B cell (primary cell): Measurements from ENCODE around the gene DIP2B. TPM values are rescaled to one million over a fixed set of nuclear protein-coding genes. Genes with fewer than 3 reads are reported as not detected.

Source experiments
- ATAC-seq: fragments of 200-7000 bp; cut with Tn5 transposase; one replicate; pipeline ENCODE4 v1.10.0; 2021; ENCODE audit warnings: low read depth, mild to moderate bottlenecking, moderate number of reproducible peaks, moderate library complexity
- CTCF ChIA-PET: fragments of 350-600 bp; sonication (Branson Sonifier 250); formaldehyde crosslinking; loops from one replicate; lab custom pipeline; 2021; ENCODE audit warnings: antibody characterized with exemption, inconsistent platforms; lab: Charles Lee
- POLR2A ChIA-PET: fragments of 350-600 bp; sonication (Branson Sonifier 250); formaldehyde crosslinking; loops from one replicate; lab custom pipeline; 2021; ENCODE audit warnings: antibody characterized with exemption; lab: Charles Lee
- DNase-seq: peaks from one replicate; pipeline ENCODE4 v3.0.0; 2013
- H2AFZ ChIP-seq: 2 replicates; pipeline ENCODE4 v1.6.1; 2012; ENCODE audit warnings: mild to moderate bottlenecking, low read depth, low read length; ENCODE audit not compliant: insufficient read depth, poor library complexity, severe bottlenecking
- H3K27ac ChIP-seq, 2 donors: 1 replicate in 1 of 2; 2 replicates in 1 of 2; pipeline ENCODE4 v1.5.1; 2012 to 2013; ENCODE audit warnings: low read length in 2 of 2, mild to moderate bottlenecking in 2 of 2, moderate library complexity in 1 of 2
- H3K27me3 ChIP-seq, 4 experiments: fragments of 200-600 bp in 1 of 4; sonication (generic) in 1 of 4; replicated peaks in 1 of 4; 1 replicate in 2 of 4; 2 replicates in 2 of 4; pipeline versions ENCODE4 v1.6.1 to v1.7.0; 2013 to 2016; ENCODE audit warnings: low read length in 3 of 4, mild to moderate bottlenecking in 2 of 4, mixed read lengths in 1 of 4, moderate library complexity in 1 of 4; ENCODE audit not compliant: insufficient read depth in 4 of 4, control insufficient read depth in 3 of 4; ENCODE audit errors: control extremely low read depth in 1 of 4
- H3K36me3 ChIP-seq, 2 experiments: replicated peaks in 1 of 2; 1 replicate in 1 of 2; 2 replicates in 1 of 2; pipeline versions ENCODE4 v1.6.1 to v1.7.1; 2013; ENCODE audit warnings: low read length in 1 of 2; ENCODE audit not compliant: insufficient read depth in 2 of 2, control insufficient read depth in 1 of 2; ENCODE audit errors: control extremely low read depth in 1 of 2, extremely low read depth in 1 of 2
- H3K4me1 ChIP-seq, 2 donors: fragments of 200-600 bp in 1 of 2; sonication (generic) in 1 of 2; 1 replicate in 1 of 2; 2 replicates in 1 of 2; pipeline versions ENCODE4 v1.5.1 to v1.6.1; 2013 to 2017; ENCODE audit warnings: low read length in 2 of 2; ENCODE audit not compliant: control insufficient read depth in 2 of 2, insufficient read depth in 2 of 2
- H3K4me2 ChIP-seq: replicated peaks from 2 replicates; pipeline ENCODE3; 2012; ENCODE audit warnings: mild to moderate bottlenecking, low read depth, low read length; ENCODE audit not compliant: poor library complexity, severe bottlenecking
- H3K4me3 ChIP-seq, 5 experiments: fragments of 200-600 bp in 1 of 5; sonication (generic) in 1 of 5; 1 replicate in 3 of 5; 2 replicates in 2 of 5; pipeline versions ENCODE4 v1.5.1 to v1.7.0; 2011 to 2016; ENCODE audit warnings: low read length in 4 of 5, mild to moderate bottlenecking in 4 of 5, low read depth in 2 of 5, control low read depth in 1 of 5, moderate library complexity in 1 of 5; ENCODE audit not compliant: insufficient read depth in 1 of 5; ENCODE audit errors: control extremely low read depth in 1 of 5, extremely low read depth in 1 of 5
- H3K79me2 ChIP-seq: fragments of 200-600 bp; sonication (generic); one replicate; pipeline ENCODE4 v1.6.0; 2016; ENCODE audit warnings: low read length; ENCODE audit not compliant: control insufficient read depth, insufficient read depth
- H3K9ac ChIP-seq: fragments of 200-600 bp; sonication (generic); 2 replicates; pipeline ENCODE4 v1.6.1; 2017; ENCODE audit warnings: mild to moderate bottlenecking, low read length, moderate library complexity
- H3K9me3 ChIP-seq, 3 donors: one replicate each; pipeline versions ENCODE4 v1.6.1 to v1.7.1; 2013; ENCODE audit warnings: low read length in 2 of 3; ENCODE audit not compliant: control insufficient read depth in 2 of 3, insufficient read depth in 1 of 3; ENCODE audit errors: control extremely low read depth in 1 of 3
- H4K20me1 ChIP-seq: 2 replicates; pipeline ENCODE4 v1.6.0; 2012; ENCODE audit warnings: mild to moderate bottlenecking, low read length; ENCODE audit not compliant: insufficient read depth, control insufficient read depth, poor library complexity, severe bottlenecking
- H3K27ac Mint-ChIP-seq: one replicate; pipeline ENCODE4 v1.8.0; 2021; ENCODE audit warnings: mixed read lengths
- H3K27me3 Mint-ChIP-seq: one replicate; pipeline ENCODE4 v1.8.0; 2021; ENCODE audit warnings: mixed read lengths
- H3K4me1 Mint-ChIP-seq: one replicate; pipeline ENCODE4 v1.8.0; 2021; ENCODE audit warnings: mixed read lengths
- H3K4me3 Mint-ChIP-seq: one replicate; pipeline ENCODE4 v1.8.0; 2021; ENCODE audit warnings: mixed read lengths
- H3K9me3 Mint-ChIP-seq: one replicate; pipeline ENCODE4 v1.8.0; 2022; ENCODE audit warnings: mixed read lengths; ENCODE audit not compliant: insufficient read depth
- CTCF ChIP-seq: fragments of 200-600 bp; IDR thresholded peaks from one replicate; pipeline ENCODE4 v1.8.0; 2022; ENCODE audit warnings: antibody characterized with exemption, mild to moderate bottlenecking
- EZH2 ChIP-seq: IDR thresholded peaks from 2 replicates; pipeline ENCODE4 v1.6.1; 2012; ENCODE audit warnings: borderline replicate concordance, low read depth, mild to moderate bottlenecking, moderate library complexity, low read length; ENCODE audit not compliant: insufficient read depth, poor library complexity, severe bottlenecking
- WGBS: methylation state at CpG from one replicate; pipeline ENCODE4 v1.1.5; 2013; ENCODE audit warnings: missing lambda C conversion rate; ENCODE audit not compliant: insufficient coverage; 5-methylcytosine and 5-hydroxymethylcytosine counted together
- intact Hi-C: fragments of 100-400 bp; cut with micrococcal nuclease; formaldehyde crosslinking; loops from one replicate; pipeline ENCODE4 v1.10.0; 2022
- polyA plus RNA-seq: library from polyadenylated mRNA; depleted of rRNA; stranded (reverse); fragments of >200 nt; gene quantifications from 2 replicates; pipeline ENCODE4 v1.2.3, GENCODE V29; 2012
- total RNA-seq, 2 donors: library from RNA; stranded (reverse); fragments of 120-200 nt in 1 of 2; gene quantifications; 1 replicate in 1 of 2; 2 replicates in 1 of 2; pipeline versions ENCODE4 v1.2.3 to v1.2.4, GENCODE V29; 2013 to 2022

Gene DIP2B
- total and polyA plus RNA-seq, 2 donors (not counting 1 experiment from before 2014, with no cell fraction given) = 16.4 to 38.8 TPM

- H3K4me3 Mint-ChIP-seq = no peak overlapping the region
Measured at GRCh38 chr12:50600364-50600763, 95.6 kb downstream of the DIP2B start.

More at GRCh38 chr12:50600364-50600763, 95.6 kb downstream of the DIP2B start:
- ChIA-PET CTCF (interaction anchor here (1.6 kb wide), 1 partner anchor 38 kb away, joined by 4 read pairs; no protein-coding TSS in a partner anchor), POLR2A (interaction anchor here (0.5 kb wide), 1 partner anchor 75 kb away, joined by 5 read pairs; no protein-coding TSS in a partner anchor)
- no peaks in the 10 kb centered on the region for H3K9me3 ChIP-seq
- H3K27me3 Mint-ChIP-seq = no peaks in the 10 kb centered on the region
- H3K4me3 ChIP-seq = no peak overlapping the region
- H3K9me3 Mint-ChIP-seq = no peaks in the 10 kb centered on the region
- H3K4me1 ChIP-seq = peaks cover 19 to 20% of the 10 kb centered on the region in 2 donors
- peaks cover 87% of the 10 kb centered on the region for H3K79me2 ChIP-seq
- no peak overlapping the region for H2AFZ ChIP-seq
- H3K27ac Mint-ChIP-seq = no peak overlapping the region
- no peak for ATAC-seq
- H3K4me1 Mint-ChIP-seq = peaks cover 46% of the 10 kb centered on the region
- H4K20me1 ChIP-seq = peaks cover 75% of the 10 kb centered on the region
- H3K36me3 ChIP-seq = no peaks in the 10 kb centered on the region
- no peak overlapping the region for H3K4me2 ChIP-seq
- WGBS = no CpG with 5 or more reads among the region's 1 CpG
- H3K27me3 ChIP-seq = no peaks in the 10 kb centered on the region
- no peak overlapping the region for H3K27ac ChIP-seq
- no peak for DNase-seq
- no peak overlapping the region for H3K9ac ChIP-seq
- intact Hi-C loops = no loop called here
- TF ChIP-seq CTCF = no peak
- TF ChIP-seq EZH2 = no peak
